Mesodermal cell (in vitro differentiated cells): ENCODE measurements around the gene SLC23A1.

ENCODE experiments used
- H3K27ac ChIP-seq: 2 replicates; pipeline ENCODE4 v1.7.0; 2013; ENCODE audit warnings: mild to moderate bottlenecking, low read depth, low read length, moderate library complexity; ENCODE audit not compliant: severe bottlenecking
- H3K36me3 ChIP-seq: 2 replicates; pipeline ENCODE4 v1.7.1; 2013; ENCODE audit warnings: mild to moderate bottlenecking, low read length, moderate library complexity; ENCODE audit not compliant: control insufficient read depth, insufficient read depth
- H3K4me1 ChIP-seq: one replicate; pipeline ENCODE4 v1.7.1; 2013; ENCODE audit warnings: mild to moderate bottlenecking, low read length; ENCODE audit not compliant: insufficient read depth, control insufficient read depth, poor library complexity, severe bottlenecking
- H3K4me3 ChIP-seq: 2 replicates; pipeline ENCODE4 v1.7.0; 2013; ENCODE audit warnings: low read length, control low read depth, mild to moderate bottlenecking; ENCODE audit not compliant: insufficient read depth, poor library complexity, severe bottlenecking; ENCODE audit errors: extremely low read depth
- H3K9me3 ChIP-seq: 2 replicates; pipeline ENCODE4 v1.7.1; 2013; ENCODE audit warnings: mild to moderate bottlenecking, low read length, moderate library complexity; ENCODE audit not compliant: control insufficient read depth
- WGBS, 2 experiments: methylation state at CpG; one replicate each; pipeline ENCODE4 v1.1.5; 2013; ENCODE audit warnings: missing lambda C conversion rate in 2 of 2; ENCODE audit not compliant: insufficient coverage in 2 of 2; 5-methylcytosine and 5-hydroxymethylcytosine counted together

Gene SLC23A1

DNA sequence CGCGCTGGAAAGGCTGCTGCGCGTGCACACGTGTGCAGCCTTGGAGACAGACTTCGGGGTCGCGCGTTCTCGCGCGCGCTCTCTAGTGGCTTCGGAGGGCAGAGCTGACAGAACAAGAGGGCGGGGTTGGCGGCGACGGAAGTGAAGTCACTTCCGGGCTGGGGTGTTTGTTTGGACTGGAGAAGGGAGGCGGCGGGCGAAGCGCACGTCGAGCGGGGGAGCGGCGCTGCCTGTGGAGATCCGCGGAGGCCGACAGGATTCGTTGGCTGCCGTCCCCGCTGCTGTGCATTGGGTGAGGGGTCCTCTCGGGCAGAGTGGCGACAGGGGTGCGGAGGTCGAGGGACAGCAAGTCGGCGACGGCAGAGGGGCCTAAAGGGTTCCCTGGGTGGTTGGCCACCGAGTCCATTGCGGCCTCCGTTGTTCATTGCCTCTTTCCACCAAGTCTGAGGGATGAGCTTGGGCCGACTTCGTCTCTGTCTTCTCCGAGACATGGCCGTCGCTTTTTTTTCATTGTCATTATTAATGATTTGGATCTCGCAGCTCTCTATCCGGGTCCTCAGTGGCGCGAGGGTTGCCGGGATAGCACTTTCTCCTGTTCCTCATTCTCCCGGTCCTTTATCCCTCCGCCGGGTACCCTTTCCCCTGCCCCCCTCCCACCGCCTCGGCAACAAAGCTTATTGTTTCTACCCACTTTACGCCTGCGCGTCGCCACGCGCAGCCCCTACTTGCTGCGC is 41.2 kb downstream of the SLC23A1 start, which contains the start of gene PAIP2:
TSS of gene PAIP2 (plus strand) at position 166 of the 734 bp plus-strand sequence. CDS start 21,931 bp downstream, outside the sequence.
- Histone ChIP-seq H3K4me1 (peaks cover 3% of the 10 kb centered on the region), H3K27ac (peak within 1 kb of the TSS; percentile 100), H3K4me3 (peak within 1 kb of the TSS; percentile 95), H3K9me3 (no peaks in the 10 kb centered on the region), H3K36me3 (peaks cover 37% of the 10 kb centered on the region)
- WGBS, 2 experiments = 0 to 1% methylated on average over 42 to 49 of the region's 66 CpGs

- peak overlapping the region; percentile 95 for H3K4me3 ChIP-seq
- peaks cover 31% of the 10 kb centered on the region for H3K36me3 ChIP-seq
- H3K27ac ChIP-seq = no peak overlapping the region
- H3K4me1 ChIP-seq = peaks cover 3% of the 10 kb centered on the region
- WGBS, 2 experiments = 17 to 23% methylated on average over 12 to 15 of the region's 17 CpGs
- H3K9me3 ChIP-seq = no peaks in the 10 kb centered on the region
Measured at GRCh38 chr5:139341187-139341688, 41.9 kb downstream of the SLC23A1 start.

GRCh38 chr5:139340051-139340450 is 43.0 kb downstream of the SLC23A1 start:
- no peak overlapping the region for H3K4me3 ChIP-seq
- H3K27ac ChIP-seq = no peak overlapping the region
- H3K9me3 ChIP-seq = no peaks in the 10 kb centered on the region
- peaks cover 19% of the 10 kb centered on the region for H3K36me3 ChIP-seq
- H3K4me1 ChIP-seq = peaks cover 3% of the 10 kb centered on the region
- WGBS, 2 experiments = 100% methylated on average over 1 to 2 of the region's 2 CpGs

GRCh38 chr5:139335811-139336210 is 47.3 kb downstream of the SLC23A1 start:
- WGBS, 2 experiments = 89 to 91% methylated on average over 1 to 4 of the region's 6 CpGs
- no peaks in the 10 kb centered on the region for H3K9me3 ChIP-seq
- H3K36me3 ChIP-seq = peaks cover 35% of the 10 kb centered on the region
- no peak overlapping the region for H3K4me3 ChIP-seq
- peaks cover 3% of the 10 kb centered on the region for H3K4me1 ChIP-seq
- no peak overlapping the region for H3K27ac ChIP-seq
